Measurements from ENCODE around the gene CXCL10.

CXCL10 gene

GRCh38 chr4:76060506-76060905, 37.2 kb upstream of the CXCL10 start:
- no peak overlapping the region for H3K4me3 ChIP-seq (replicated peaks; ENCODE audit: low read depth, low read length)
- H3K27me3 ChIP-seq (replicated peaks; ENCODE audit: control insufficient read depth, insufficient read depth, low read length) = no peaks in the 10 kb centered on the region
- no peaks in the 10 kb centered on the region for H3K36me3 ChIP-seq (ENCODE audit: control insufficient read depth, insufficient read depth, low read length)
- DNase-seq (ENCODE audit: extremely low read depth, insufficient read length) = no peak
- no peak for TF ChIP-seq CTCF (IDR thresholded peaks at IDR 0.05; ENCODE audit: insufficient read depth, low read length, poor library complexity, severe bottlenecking)

- DNase-seq (ENCODE audit: extremely low read depth, insufficient read length) = no peak
- TF ChIP-seq CTCF (IDR thresholded peaks at IDR 0.05; ENCODE audit: insufficient read depth, low read length, poor library complexity, severe bottlenecking) = no peak
- no peak overlapping the region for H3K4me3 ChIP-seq (replicated peaks; ENCODE audit: low read depth, low read length)
- no peaks in the 10 kb centered on the region for H3K36me3 ChIP-seq (ENCODE audit: control insufficient read depth, insufficient read depth, low read length)
- H3K27me3 ChIP-seq (replicated peaks; ENCODE audit: control insufficient read depth, insufficient read depth, low read length) = no peaks in the 10 kb centered on the region
These were observed 36.5 kb upstream of the CXCL10 start for GRCh38 chr4:76059750-76060149.

GRCh38 chr4:76058888-76059426, 35.7 kb upstream of the CXCL10 start:
- TF ChIP-seq CTCF (IDR thresholded peaks at IDR 0.05; ENCODE audit: insufficient read depth, low read length, poor library complexity, severe bottlenecking) = no peak
- no peak for DNase-seq (ENCODE audit: extremely low read depth, insufficient read length)

GRCh38 chr4:76058302-76058701, 35.0 kb upstream of the CXCL10 start:
- H3K27me3 ChIP-seq (replicated peaks; ENCODE audit: control insufficient read depth, insufficient read depth, low read length) = no peaks in the 10 kb centered on the region
- TF ChIP-seq CTCF (IDR thresholded peaks at IDR 0.05; ENCODE audit: insufficient read depth, low read length, poor library complexity, severe bottlenecking) = no peak
- DNase-seq (ENCODE audit: extremely low read depth, insufficient read length) = peak; percentile 76
- no peak overlapping the region for H3K4me3 ChIP-seq (replicated peaks; ENCODE audit: low read depth, low read length)
- no peaks in the 10 kb centered on the region for H3K36me3 ChIP-seq (ENCODE audit: control insufficient read depth, insufficient read depth, low read length)

More at GRCh38 chr4:76058888-76059426, 35.7 kb upstream of the CXCL10 start:
- Histone ChIP-seq H3K4me3 (replicated peaks; ENCODE audit: low read depth, low read length) (no peak overlapping the region; the same call in 1 of the 2 replicates), H3K36me3 (ENCODE audit: control insufficient read depth, insufficient read depth, low read length) (no peaks in the 10 kb centered on the region), H3K27me3 (replicated peaks; ENCODE audit: control insufficient read depth, insufficient read depth, low read length) (no peaks in the 10 kb centered on the region)

GRCh38 chr4:76055421-76055820, 32.1 kb upstream of the CXCL10 start:
- H3K36me3 ChIP-seq (ENCODE audit: control insufficient read depth, insufficient read depth, low read length) = no peaks in the 10 kb centered on the region
- no peak overlapping the region for H3K4me3 ChIP-seq (replicated peaks; ENCODE audit: low read depth, low read length)
- TF ChIP-seq CTCF (IDR thresholded peaks at IDR 0.05; ENCODE audit: insufficient read depth, low read length, poor library complexity, severe bottlenecking) = no peak
- no peaks in the 10 kb centered on the region for H3K27me3 ChIP-seq (replicated peaks; ENCODE audit: control insufficient read depth, insufficient read depth, low read length)
- DNase-seq (ENCODE audit: extremely low read depth, insufficient read length) = no peak

- H3K36me3 ChIP-seq (ENCODE audit: control insufficient read depth, insufficient read depth, low read length) = no peaks in the 10 kb centered on the region
- no peaks in the 10 kb centered on the region for H3K27me3 ChIP-seq (replicated peaks; ENCODE audit: control insufficient read depth, insufficient read depth, low read length)
- H3K4me3 ChIP-seq (replicated peaks; ENCODE audit: low read depth, low read length) = no peak overlapping the region
- TF ChIP-seq CTCF (IDR thresholded peaks at IDR 0.05; ENCODE audit: insufficient read depth, low read length, poor library complexity, severe bottlenecking) = no peak
- peak; percentile 69 for DNase-seq (ENCODE audit: extremely low read depth, insufficient read length)
These were observed 31.7 kb upstream of the CXCL10 start for GRCh38 chr4:76055016-76055415.
